H1 (cell line): ENCODE data around the gene FGF2. TPM values are rescaled to one million over a fixed set of nuclear protein-coding genes. Genes with fewer than 3 reads are reported as not detected.

Experiments used
- EZH2 ChIP-seq: fragments of 200-600 bp; sonication (generic); IDR thresholded peaks from 2 replicates; pipeline ENCODE4 v1.7.1; 2012; ENCODE audit warnings: low read depth, mild to moderate bottlenecking, moderate library complexity, low read length, inconsistent platforms; ENCODE audit not compliant: severe bottlenecking
- JUN ChIP-seq: IDR thresholded peaks from 2 replicates; pipeline ENCODE4 v1.6.1; 2011; ENCODE audit warnings: low read depth, mild to moderate bottlenecking, improper control_type of control experiment, low read length
- POU5F1 ChIP-seq: IDR thresholded peaks from 2 replicates; pipeline ENCODE4 v1.6.1; 2011; ENCODE audit warnings: low read depth, mild to moderate bottlenecking, low read length, moderate library complexity
- SAP30 ChIP-seq: fragments of 300-600 bp; sonication (generic); IDR thresholded peaks from 2 replicates; pipeline ENCODE4 v1.7.1; 2012; ENCODE audit warnings: low read length, moderate library complexity, mild to moderate bottlenecking, inconsistent platforms; ENCODE audit not compliant: insufficient read depth, insufficient replicate concordance
- polyA plus RNA-seq, 7 experiments: library from polyadenylated mRNA; depleted of rRNA in 3 of 7; stranded (reverse) in 5 of 7; unstranded in 2 of 7; fragments of >200 nt in 5 of 7; fragments of 200-250 nt in 2 of 7; gene quantifications; 1 replicate in 5 of 7; 2 replicates in 1 of 7; 4 replicates in 1 of 7; pipeline versions ENCODE4 v1.2.1 to v1.2.3, GENCODE V29; 2011 to 2013; ENCODE audit warnings: missing spikeins in 2 of 7, mixed read lengths in 2 of 7
- total RNA-seq: library from RNA; stranded (reverse); fragmentation: NEBNext Ultra II Directional; extraction: Animal tissue kit (Norgen Biotek cat#: 25700); gene quantifications from 2 replicates; pipeline ENCODE4 v1.2.1, GENCODE V29; 2021
- TF ChIP-seq, protein P1 (sequence below): fragments of 300-600 bp; sonication (generic); IDR thresholded peaks from 2 replicates; pipeline ENCODE4 v1.7.1; 2012; ENCODE audit warnings: low read length, moderate library complexity, mild to moderate bottlenecking, inconsistent platforms; ENCODE audit not compliant: insufficient replicate concordance
- TF ChIP-seq, protein P2 (sequence below), 3 experiments: IDR thresholded peaks; 1 replicate in 2 of 3; 2 replicates in 1 of 3; pipeline versions ENCODE4 v1.5.1 to v1.6.1; 2011; ENCODE audit warnings: low read length in 3 of 3, mild to moderate bottlenecking in 3 of 3, inconsistent platforms in 2 of 3, low read depth in 1 of 3, moderate library complexity in 1 of 3; ENCODE audit not compliant: insufficient read depth in 1 of 3; ENCODE audit errors: control extremely low read depth in 1 of 3

The FGF2 gene
- total and polyA plus RNA-seq, 2 of the 8 experiments (the other 6 are each of a cell fraction or from before 2014, with no cell fraction given): 23.4 to 145 TPM

GRCh38 chr4:122921971-122922876 lies 95.6 kb downstream of the FGF2 start, which contains the start of gene NUDT6 (continued):
- TF ChIP-seq, protein P1, sequence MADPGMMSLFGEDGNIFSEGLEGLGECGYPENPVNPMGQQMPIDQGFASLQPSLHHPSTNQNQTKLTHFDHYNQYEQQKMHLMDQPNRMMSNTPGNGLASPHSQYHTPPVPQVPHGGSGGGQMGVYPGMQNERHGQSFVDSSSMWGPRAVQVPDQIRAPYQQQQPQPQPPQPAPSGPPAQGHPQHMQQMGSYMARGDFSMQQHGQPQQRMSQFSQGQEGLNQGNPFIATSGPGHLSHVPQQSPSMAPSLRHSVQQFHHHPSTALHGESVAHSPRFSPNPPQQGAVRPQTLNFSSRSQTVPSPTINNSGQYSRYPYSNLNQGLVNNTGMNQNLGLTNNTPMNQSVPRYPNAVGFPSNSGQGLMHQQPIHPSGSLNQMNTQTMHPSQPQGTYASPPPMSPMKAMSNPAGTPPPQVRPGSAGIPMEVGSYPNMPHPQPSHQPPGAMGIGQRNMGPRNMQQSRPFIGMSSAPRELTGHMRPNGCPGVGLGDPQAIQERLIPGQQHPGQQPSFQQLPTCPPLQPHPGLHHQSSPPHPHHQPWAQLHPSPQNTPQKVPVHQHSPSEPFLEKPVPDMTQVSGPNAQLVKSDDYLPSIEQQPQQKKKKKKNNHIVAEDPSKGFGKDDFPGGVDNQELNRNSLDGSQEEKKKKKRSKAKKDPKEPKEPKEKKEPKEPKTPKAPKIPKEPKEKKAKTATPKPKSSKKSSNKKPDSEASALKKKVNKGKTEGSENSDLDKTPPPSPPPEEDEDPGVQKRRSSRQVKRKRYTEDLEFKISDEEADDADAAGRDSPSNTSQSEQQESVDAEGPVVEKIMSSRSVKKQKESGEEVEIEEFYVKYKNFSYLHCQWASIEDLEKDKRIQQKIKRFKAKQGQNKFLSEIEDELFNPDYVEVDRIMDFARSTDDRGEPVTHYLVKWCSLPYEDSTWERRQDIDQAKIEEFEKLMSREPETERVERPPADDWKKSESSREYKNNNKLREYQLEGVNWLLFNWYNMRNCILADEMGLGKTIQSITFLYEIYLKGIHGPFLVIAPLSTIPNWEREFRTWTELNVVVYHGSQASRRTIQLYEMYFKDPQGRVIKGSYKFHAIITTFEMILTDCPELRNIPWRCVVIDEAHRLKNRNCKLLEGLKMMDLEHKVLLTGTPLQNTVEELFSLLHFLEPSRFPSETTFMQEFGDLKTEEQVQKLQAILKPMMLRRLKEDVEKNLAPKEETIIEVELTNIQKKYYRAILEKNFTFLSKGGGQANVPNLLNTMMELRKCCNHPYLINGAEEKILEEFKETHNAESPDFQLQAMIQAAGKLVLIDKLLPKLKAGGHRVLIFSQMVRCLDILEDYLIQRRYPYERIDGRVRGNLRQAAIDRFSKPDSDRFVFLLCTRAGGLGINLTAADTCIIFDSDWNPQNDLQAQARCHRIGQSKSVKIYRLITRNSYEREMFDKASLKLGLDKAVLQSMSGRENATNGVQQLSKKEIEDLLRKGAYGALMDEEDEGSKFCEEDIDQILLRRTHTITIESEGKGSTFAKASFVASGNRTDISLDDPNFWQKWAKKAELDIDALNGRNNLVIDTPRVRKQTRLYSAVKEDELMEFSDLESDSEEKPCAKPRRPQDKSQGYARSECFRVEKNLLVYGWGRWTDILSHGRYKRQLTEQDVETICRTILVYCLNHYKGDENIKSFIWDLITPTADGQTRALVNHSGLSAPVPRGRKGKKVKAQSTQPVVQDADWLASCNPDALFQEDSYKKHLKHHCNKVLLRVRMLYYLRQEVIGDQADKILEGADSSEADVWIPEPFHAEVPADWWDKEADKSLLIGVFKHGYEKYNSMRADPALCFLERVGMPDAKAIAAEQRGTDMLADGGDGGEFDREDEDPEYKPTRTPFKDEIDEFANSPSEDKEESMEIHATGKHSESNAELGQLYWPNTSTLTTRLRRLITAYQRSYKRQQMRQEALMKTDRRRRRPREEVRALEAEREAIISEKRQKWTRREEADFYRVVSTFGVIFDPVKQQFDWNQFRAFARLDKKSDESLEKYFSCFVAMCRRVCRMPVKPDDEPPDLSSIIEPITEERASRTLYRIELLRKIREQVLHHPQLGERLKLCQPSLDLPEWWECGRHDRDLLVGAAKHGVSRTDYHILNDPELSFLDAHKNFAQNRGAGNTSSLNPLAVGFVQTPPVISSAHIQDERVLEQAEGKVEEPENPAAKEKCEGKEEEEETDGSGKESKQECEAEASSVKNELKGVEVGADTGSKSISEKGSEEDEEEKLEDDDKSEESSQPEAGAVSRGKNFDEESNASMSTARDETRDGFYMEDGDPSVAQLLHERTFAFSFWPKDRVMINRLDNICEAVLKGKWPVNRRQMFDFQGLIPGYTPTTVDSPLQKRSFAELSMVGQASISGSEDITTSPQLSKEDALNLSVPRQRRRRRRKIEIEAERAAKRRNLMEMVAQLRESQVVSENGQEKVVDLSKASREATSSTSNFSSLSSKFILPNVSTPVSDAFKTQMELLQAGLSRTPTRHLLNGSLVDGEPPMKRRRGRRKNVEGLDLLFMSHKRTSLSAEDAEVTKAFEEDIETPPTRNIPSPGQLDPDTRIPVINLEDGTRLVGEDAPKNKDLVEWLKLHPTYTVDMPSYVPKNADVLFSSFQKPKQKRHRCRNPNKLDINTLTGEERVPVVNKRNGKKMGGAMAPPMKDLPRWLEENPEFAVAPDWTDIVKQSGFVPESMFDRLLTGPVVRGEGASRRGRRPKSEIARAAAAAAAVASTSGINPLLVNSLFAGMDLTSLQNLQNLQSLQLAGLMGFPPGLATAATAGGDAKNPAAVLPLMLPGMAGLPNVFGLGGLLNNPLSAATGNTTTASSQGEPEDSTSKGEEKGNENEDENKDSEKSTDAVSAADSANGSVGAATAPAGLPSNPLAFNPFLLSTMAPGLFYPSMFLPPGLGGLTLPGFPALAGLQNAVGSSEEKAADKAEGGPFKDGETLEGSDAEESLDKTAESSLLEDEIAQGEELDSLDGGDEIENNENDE: no peak
- TF ChIP-seq, protein P2, sequence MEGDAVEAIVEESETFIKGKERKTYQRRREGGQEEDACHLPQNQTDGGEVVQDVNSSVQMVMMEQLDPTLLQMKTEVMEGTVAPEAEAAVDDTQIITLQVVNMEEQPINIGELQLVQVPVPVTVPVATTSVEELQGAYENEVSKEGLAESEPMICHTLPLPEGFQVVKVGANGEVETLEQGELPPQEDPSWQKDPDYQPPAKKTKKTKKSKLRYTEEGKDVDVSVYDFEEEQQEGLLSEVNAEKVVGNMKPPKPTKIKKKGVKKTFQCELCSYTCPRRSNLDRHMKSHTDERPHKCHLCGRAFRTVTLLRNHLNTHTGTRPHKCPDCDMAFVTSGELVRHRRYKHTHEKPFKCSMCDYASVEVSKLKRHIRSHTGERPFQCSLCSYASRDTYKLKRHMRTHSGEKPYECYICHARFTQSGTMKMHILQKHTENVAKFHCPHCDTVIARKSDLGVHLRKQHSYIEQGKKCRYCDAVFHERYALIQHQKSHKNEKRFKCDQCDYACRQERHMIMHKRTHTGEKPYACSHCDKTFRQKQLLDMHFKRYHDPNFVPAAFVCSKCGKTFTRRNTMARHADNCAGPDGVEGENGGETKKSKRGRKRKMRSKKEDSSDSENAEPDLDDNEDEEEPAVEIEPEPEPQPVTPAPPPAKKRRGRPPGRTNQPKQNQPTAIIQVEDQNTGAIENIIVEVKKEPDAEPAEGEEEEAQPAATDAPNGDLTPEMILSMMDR (IDR thresholded peaks at IDR 0.05; ENCODE audit: control extremely low read depth in 1 of 3, insufficient read depth in 1 of 3, low read depth in 1 of 3, low read length in 3 of 3): no peak
- TF ChIP-seq JUN: no peak
- no peak for TF ChIP-seq POU5F1
- TF ChIP-seq SAP30: no peak
- TF ChIP-seq EZH2: no peak
